IMR-90 (cell line): ENCODE results near the gene APOOL. TPM values are rescaled to one million over a fixed set of nuclear protein-coding genes. Genes with fewer than 3 reads are reported as not detected.

Experiments used
- polyA plus RNA-seq, 3 experiments: library from polyadenylated mRNA; depleted of rRNA; stranded (reverse); fragments of >200 nt; gene quantifications; 2 replicates each; pipeline ENCODE4 v1.2.3, GENCODE V29; 2012; ENCODE audit warnings: low replicate concordance in 1 of 3
- total RNA-seq: library from RNA; depleted of rRNA; stranded (reverse); fragments of >200 nt; gene quantifications from 2 replicates; pipeline ENCODE4 v1.2.3, GENCODE V29; 2012; rRNA removed

Gene APOOL
- total and polyA plus RNA-seq, 2 of the 4 experiments (the other 2 are of a cell fraction), result 4.6 to 9.7 TPM

Other genes with a start within 250 kb of the APOOL start
- gene SATL1, start 239.9 kb downstream of the APOOL start, total RNA-seq, result not detected in 2 replicates
- not detected in 2 replicates for gene SATL1, start 239.9 kb downstream of the APOOL start, polyA plus RNA-seq (2012; rRNA removed)
- 2.3 and 3.9 TPM in 2 replicates for gene ZNF711, start 240.1 kb downstream of the APOOL start, total RNA-seq
- 2.0 and 2.9 TPM in 2 replicates for gene ZNF711, start 240.1 kb downstream of the APOOL start, polyA plus RNA-seq (2012; rRNA removed)